Stomach smooth muscle (tissue), 2 donors: ENCODE measurements around the gene RNF183.
"Not testable (repeated sequence)": the region's sequence is repeated elsewhere in the genome, so short reads cannot be mapped to it uniquely, and the experiment has no call there.

Source experiments
- H3K27ac ChIP-seq: one replicate; pipeline ENCODE4 v1.7.0; 2013; ENCODE audit warnings: mild to moderate bottlenecking, low read length, inconsistent platforms
- H3K27me3 ChIP-seq, 2 donors: one replicate each; pipeline ENCODE4 v1.7.0; 2013; ENCODE audit warnings: low read length in 2 of 2; ENCODE audit not compliant: insufficient read depth in 2 of 2, control insufficient read depth in 1 of 2
- H3K36me3 ChIP-seq, 2 donors: one replicate each; pipeline ENCODE4 v1.7.0; 2013; ENCODE audit warnings: low read length in 2 of 2; ENCODE audit not compliant: control insufficient read depth in 2 of 2, insufficient read depth in 2 of 2
- H3K4me1 ChIP-seq: one replicate; pipeline ENCODE4 v1.7.0; 2013; ENCODE audit warnings: low read length; ENCODE audit not compliant: control insufficient read depth, insufficient read depth
- H3K4me3 ChIP-seq, 2 donors: one replicate each; pipeline ENCODE4 v1.7.0; 2013; ENCODE audit warnings: low read length in 2 of 2
- H3K9ac ChIP-seq, 2 donors: one replicate each; pipeline ENCODE4 v1.7.0; 2013; ENCODE audit warnings: low read length in 2 of 2, mild to moderate bottlenecking in 1 of 2
- H3K9me3 ChIP-seq, 2 donors: one replicate each; pipeline ENCODE4 v1.7.0; 2013; ENCODE audit warnings: low read length in 2 of 2; ENCODE audit not compliant: control insufficient read depth in 2 of 2
- donor health status: healthy.
- donor health status: Pancreatic carcinoma.

Gene RNF183

GRCh38 chr9:113254991-113255390, 48.2 kb downstream of the RNF183 start:
- peaks cover 8 to 12% of the 10 kb centered on the region in 2 donors for H3K36me3 ChIP-seq
- H3K27ac ChIP-seq = no peak overlapping the region
- H3K9me3 ChIP-seq = no peaks in the 10 kb centered on the region
- no peak overlapping the region for H3K4me3 ChIP-seq
- no peaks in the 10 kb centered on the region for H3K4me1 ChIP-seq
- no peaks in the 10 kb centered on the region for H3K27me3 ChIP-seq
- no peak overlapping the region for H3K9ac ChIP-seq

- Histone ChIP-seq H3K27me3 (no peaks in the 10 kb centered on the region), H3K9me3 (no peaks in the 10 kb centered on the region), H3K4me1 (no peaks in the 10 kb centered on the region), H3K36me3 (peaks cover 0 to 2% of the 10 kb centered on the region in 2 donors), H3K27ac (no peak overlapping the region), H3K4me3 (no peak overlapping the region), H3K9ac (no peak overlapping the region)
Measured at GRCh38 chr9:113250807-113251206, 52.4 kb downstream of the RNF183 start.

GRCh38 chr9:113249661-113250060, 53.5 kb downstream of the RNF183 start:
- H3K27me3 ChIP-seq, H3K9me3 ChIP-seq, H3K4me3 ChIP-seq: not testable (repeated sequence)

GRCh38 chr9:113247640-113248039, 55.5 kb downstream of the RNF183 start:
- Histone ChIP-seq H3K27ac (no peak overlapping the region), H3K4me1 (no peaks in the 10 kb centered on the region), H3K9ac (no peak overlapping the region)

More at GRCh38 chr9:113249661-113250060, 53.5 kb downstream of the RNF183 start:
- not testable (repeated sequence) for H3K4me1 ChIP-seq, H3K36me3 ChIP-seq, H3K27ac ChIP-seq, H3K9ac ChIP-seq

More at GRCh38 chr9:113247640-113248039, 55.5 kb downstream of the RNF183 start:
- no peaks in the 10 kb centered on the region for H3K36me3 ChIP-seq
- no peaks in the 10 kb centered on the region for H3K9me3 ChIP-seq
- no peaks in the 10 kb centered on the region for H3K27me3 ChIP-seq
- no peak overlapping the region for H3K4me3 ChIP-seq
